Measurements from ENCODE around the gene SMIM15. TPM values are rescaled to one million over a fixed set of nuclear protein-coding genes. Genes with fewer than 3 reads are reported as not detected.

The SMIM15 gene
- polyA plus RNA-seq, 1 of the 3 experiments (the other 2 are of a cell fraction), result 51.1 TPM

DNA sequence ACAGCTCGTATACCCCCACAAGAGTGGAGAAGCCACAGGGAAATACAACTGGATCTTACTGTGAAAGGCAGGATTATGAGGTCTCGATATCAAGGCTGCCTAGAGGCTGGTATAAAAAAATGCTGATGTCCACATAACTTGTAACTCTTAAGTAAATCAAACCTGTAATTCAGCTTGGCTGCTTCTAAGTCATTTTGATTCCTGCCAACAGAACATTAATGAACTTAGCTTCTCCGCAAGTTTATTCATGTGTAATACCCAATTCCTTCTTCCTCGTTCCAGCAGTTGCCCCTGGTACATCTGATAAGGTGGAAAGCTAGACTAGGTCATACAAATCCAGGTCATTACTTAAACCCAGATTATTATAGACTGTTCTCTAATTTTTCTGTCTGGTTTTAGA is 16.4 kb upstream of the SMIM15 start:
- H3K27me3 ChIP-seq (ENCODE audit: insufficient read depth), result no peaks in the 10 kb centered on the region
- TF ChIP-seq, protein P1, sequence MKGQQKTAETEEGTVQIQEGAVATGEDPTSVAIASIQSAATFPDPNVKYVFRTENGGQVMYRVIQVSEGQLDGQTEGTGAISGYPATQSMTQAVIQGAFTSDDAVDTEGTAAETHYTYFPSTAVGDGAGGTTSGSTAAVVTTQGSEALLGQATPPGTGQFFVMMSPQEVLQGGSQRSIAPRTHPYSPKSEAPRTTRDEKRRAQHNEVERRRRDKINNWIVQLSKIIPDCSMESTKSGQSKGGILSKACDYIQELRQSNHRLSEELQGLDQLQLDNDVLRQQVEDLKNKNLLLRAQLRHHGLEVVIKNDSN (IDR thresholded peaks at IDR 0.05; ENCODE audit: borderline replicate concordance, low read depth), result no peak
- no peak for TF ChIP-seq TCF12 (IDR thresholded peaks at IDR 0.05)
- no peak for TF ChIP-seq CHD2 (IDR thresholded peaks at IDR 0.05; ENCODE audit: low read length, partially characterized antibody)
- TF ChIP-seq MEF2A (IDR thresholded peaks at IDR 0.05; ENCODE audit: borderline replicate concordance, low read depth), result no peak
- no peak for TF ChIP-seq MXI1 (IDR thresholded peaks at IDR 0.05; ENCODE audit: low read depth, low read length)
- no peak for TF ChIP-seq FOXM1 (IDR thresholded peaks at IDR 0.05; ENCODE audit: low read depth)
- no peak for TF ChIP-seq FOXJ3 (CRISPR knock-in tag; IDR thresholded peaks at IDR 0.05)
- TF ChIP-seq, protein P2, sequence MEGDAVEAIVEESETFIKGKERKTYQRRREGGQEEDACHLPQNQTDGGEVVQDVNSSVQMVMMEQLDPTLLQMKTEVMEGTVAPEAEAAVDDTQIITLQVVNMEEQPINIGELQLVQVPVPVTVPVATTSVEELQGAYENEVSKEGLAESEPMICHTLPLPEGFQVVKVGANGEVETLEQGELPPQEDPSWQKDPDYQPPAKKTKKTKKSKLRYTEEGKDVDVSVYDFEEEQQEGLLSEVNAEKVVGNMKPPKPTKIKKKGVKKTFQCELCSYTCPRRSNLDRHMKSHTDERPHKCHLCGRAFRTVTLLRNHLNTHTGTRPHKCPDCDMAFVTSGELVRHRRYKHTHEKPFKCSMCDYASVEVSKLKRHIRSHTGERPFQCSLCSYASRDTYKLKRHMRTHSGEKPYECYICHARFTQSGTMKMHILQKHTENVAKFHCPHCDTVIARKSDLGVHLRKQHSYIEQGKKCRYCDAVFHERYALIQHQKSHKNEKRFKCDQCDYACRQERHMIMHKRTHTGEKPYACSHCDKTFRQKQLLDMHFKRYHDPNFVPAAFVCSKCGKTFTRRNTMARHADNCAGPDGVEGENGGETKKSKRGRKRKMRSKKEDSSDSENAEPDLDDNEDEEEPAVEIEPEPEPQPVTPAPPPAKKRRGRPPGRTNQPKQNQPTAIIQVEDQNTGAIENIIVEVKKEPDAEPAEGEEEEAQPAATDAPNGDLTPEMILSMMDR (IDR thresholded peaks at IDR 0.05), result no peak
- TF ChIP-seq GABPA (IDR thresholded peaks at IDR 0.05; ENCODE audit: low read depth), result no peak
- no peak for TF ChIP-seq RCOR1 (IDR thresholded peaks at IDR 0.05; ENCODE audit: low read length)
- no peak for TF ChIP-seq NFIC (IDR thresholded peaks at IDR 0.05; ENCODE audit: borderline replicate concordance)
- TF ChIP-seq FOSL2 (IDR thresholded peaks at IDR 0.05; ENCODE audit: borderline replicate concordance, low read depth), result no peak
- TF ChIP-seq GATA2 (CRISPR knock-in tag; IDR thresholded peaks at IDR 0.05), result no peak
- TF ChIP-seq, protein P3, sequence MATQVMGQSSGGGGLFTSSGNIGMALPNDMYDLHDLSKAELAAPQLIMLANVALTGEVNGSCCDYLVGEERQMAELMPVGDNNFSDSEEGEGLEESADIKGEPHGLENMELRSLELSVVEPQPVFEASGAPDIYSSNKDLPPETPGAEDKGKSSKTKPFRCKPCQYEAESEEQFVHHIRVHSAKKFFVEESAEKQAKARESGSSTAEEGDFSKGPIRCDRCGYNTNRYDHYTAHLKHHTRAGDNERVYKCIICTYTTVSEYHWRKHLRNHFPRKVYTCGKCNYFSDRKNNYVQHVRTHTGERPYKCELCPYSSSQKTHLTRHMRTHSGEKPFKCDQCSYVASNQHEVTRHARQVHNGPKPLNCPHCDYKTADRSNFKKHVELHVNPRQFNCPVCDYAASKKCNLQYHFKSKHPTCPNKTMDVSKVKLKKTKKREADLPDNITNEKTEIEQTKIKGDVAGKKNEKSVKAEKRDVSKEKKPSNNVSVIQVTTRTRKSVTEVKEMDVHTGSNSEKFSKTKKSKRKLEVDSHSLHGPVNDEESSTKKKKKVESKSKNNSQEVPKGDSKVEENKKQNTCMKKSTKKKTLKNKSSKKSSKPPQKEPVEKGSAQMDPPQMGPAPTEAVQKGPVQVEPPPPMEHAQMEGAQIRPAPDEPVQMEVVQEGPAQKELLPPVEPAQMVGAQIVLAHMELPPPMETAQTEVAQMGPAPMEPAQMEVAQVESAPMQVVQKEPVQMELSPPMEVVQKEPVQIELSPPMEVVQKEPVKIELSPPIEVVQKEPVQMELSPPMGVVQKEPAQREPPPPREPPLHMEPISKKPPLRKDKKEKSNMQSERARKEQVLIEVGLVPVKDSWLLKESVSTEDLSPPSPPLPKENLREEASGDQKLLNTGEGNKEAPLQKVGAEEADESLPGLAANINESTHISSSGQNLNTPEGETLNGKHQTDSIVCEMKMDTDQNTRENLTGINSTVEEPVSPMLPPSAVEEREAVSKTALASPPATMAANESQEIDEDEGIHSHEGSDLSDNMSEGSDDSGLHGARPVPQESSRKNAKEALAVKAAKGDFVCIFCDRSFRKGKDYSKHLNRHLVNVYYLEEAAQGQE (IDR thresholded peaks at IDR 0.05; ENCODE audit: low read depth, low read length), result no peak
- TF ChIP-seq ELF1 (IDR thresholded peaks at IDR 0.05), result no peak
- H3K36me3 ChIP-seq (replicated peaks in 1 of 2; ENCODE audit: control insufficient read depth in 1 of 2, insufficient read depth in 2 of 2, low read length in 1 of 2), result no peaks in the 10 kb centered on the region
- no peak overlapping the region for H3K4me2 ChIP-seq
- no peak overlapping the region for H3K9ac ChIP-seq
- H3K4me1 ChIP-seq (ENCODE audit: control insufficient read depth in 1 of 2, insufficient read depth in 2 of 2, low read depth in 1 of 2, low read length in 1 of 2), result no peaks in the 10 kb centered on the region
- no peak overlapping the region for H3K27ac ChIP-seq (ENCODE audit: low read depth in 2 of 2, low read length in 1 of 2)
- 82% methylated on average over 4 of the region's 4 CpGs for whole genome bisulfite sequencing (ENCODE audit: low lambda C conversion rate)
- DNase-seq, result no peak
- no peaks in the 10 kb centered on the region for H3K9me3 ChIP-seq
- CTCF ChIA-PET, result interaction anchor here (2.2 kb wide), 1 partner anchor 11 kb away, joined by 6 read pairs; no protein-coding TSS in a partner anchor
- no peaks in the 10 kb centered on the region for H3K9me2 ChIP-seq
- no peaks in the 10 kb centered on the region for H3F3A ChIP-seq (replicated peaks; ENCODE audit: insufficient read depth)
- no peak overlapping the region for H3K4me3 ChIP-seq (ENCODE audit: low read depth in 2 of 2, low read length in 1 of 2)
- POLR2A ChIA-PET, result interaction anchor here (1.4 kb wide), 1 partner anchor 153 kb away, joined by 3 read pairs; no protein-coding TSS in a partner anchor
- no peaks in the 10 kb centered on the region for H4K20me1 ChIP-seq (ENCODE audit: insufficient read depth)
- H3K79me2 ChIP-seq (ENCODE audit: insufficient read depth), result no peaks in the 10 kb centered on the region
- no peak overlapping the region for H2AFZ ChIP-seq (ENCODE audit: low read depth)
